GM18505 (cell line): ENCODE results near the gene EGLN2.
"Not testable (repeated sequence)": the region's sequence is repeated elsewhere in the genome, so short reads cannot be mapped to it uniquely, and the experiment has no call there.

ENCODE experiments used
- ATAC-seq: cut with Tn5 transposase; IDR thresholded peaks from one replicate; pipeline ENCODE4 v1.9.1; 2021; ENCODE audit not compliant: unreplicated experiment
- POLR2A ChIP-seq: IDR thresholded peaks from 4 replicates; pipeline ENCODE4 v1.6.1; 2011; ENCODE audit warnings: borderline replicate concordance; ENCODE audit not compliant: insufficient read depth, insufficient read length; ENCODE audit errors: extremely low read depth

The EGLN2 gene

GRCh38 chr19:40831502-40832430 lies 32.8 kb downstream of the EGLN2 start:
- no peak for TF ChIP-seq POLR2A
- no peak for ATAC-seq

GRCh38 chr19:40832431-40832790 lies 33.4 kb downstream of the EGLN2 start:
- not testable (repeated sequence) for ATAC-seq

DNA sequence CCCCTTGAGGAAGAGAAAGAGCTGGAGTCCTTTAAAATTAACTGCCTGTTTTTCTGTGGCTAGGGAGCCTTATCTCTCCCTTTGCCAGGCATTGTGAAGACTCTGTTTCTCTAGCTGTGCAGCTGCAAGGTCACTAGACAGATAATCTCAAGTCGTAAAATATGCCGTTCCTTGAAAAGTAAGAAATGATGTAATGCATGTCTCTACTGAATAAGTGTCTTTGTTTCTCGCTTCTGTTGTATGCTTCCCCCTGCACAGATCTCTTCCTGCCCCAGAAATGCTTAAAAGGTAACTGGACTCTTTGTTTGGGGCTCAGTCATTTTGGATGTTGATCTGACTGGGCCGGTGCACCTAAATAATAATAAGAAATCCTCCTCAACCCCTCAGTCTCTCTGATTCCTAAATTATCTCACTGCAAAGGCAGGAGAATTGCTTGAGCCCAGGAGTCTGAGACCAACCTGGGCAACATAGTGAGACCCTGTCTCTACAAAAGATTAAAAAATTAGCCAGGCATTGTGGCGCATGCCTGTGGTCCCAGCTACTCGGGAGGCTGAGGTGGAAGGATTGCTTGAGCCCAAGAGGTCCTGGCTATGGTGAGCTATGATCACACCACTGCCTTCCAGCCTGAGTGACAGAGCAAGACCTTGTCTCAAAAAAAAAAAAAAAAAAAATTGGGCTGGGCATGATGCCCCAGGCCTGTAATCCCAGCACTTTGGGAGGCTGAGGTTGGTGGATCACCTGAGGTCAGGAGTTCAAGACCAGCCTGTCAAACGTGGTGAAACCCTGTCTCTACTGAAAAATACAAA lies 34.9 kb downstream of the EGLN2 start:
- ATAC-seq, result not testable (repeated sequence)

- no peak for ATAC-seq
These were observed 37.9 kb downstream of the EGLN2 start for GRCh38 chr19:40836754-40837429.

GRCh38 chr19:40838477-40838876 lies 39.5 kb downstream of the EGLN2 start:
- not testable (repeated sequence) for ATAC-seq

More at GRCh38 chr19:40836754-40837429, 37.9 kb downstream of the EGLN2 start:
- TF ChIP-seq POLR2A, result no peak

- ATAC-seq, result not testable (repeated sequence)
These were observed 43.0 kb downstream of the EGLN2 start for GRCh38 chr19:40842012-40842411.

DNA sequence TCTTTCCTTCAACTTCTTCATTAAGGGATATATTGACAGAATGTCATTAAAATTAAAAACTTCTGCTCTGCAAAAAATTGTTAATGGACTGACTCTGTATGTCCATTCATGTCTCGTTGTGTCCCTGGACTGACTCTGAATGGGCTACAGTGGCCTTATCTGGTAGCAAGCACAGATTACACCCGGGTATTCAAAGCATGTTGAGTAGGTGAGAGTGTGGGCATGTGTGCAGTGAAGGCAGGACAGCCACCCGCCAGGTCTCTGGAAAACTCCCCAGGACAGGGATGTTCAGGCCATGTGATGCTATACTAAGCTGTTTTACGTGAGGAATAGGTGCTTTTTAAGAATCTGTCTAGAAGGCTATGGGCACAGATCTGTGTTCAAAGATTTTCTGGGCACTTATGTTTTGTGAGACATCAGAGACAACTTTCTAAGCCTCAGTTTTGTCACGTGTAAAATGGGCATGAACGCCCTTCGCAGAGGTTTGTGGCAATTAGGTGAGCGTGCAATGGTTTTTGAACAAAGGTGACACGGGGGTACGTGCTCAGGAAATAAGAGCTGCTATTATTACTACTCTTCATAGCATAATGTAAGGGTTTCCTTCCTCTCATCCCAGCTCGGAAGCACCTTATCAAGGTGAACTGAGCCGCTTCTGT lies 44.1 kb downstream of the EGLN2 start:
- not testable (repeated sequence) for ATAC-seq

DNA sequence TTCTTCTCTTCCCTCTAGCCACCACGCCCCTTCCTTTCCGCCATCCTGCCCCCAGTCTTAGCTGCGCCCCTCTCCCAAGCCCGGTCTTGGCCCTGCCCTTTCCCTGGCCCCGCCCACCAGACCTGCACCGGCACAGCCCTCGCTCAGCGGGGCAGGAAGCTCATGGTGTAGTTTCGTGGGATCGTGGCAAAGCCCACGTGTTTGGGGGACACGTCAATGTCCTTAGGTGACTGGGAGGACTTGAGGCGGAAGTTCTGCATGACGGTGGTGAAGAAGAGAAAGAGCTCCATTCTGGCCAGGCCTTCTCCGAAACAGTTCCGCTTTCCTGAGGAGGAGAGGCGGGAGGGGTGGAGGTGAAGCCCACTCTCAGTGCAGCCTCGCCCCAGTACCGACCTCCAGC lies 44.7 kb downstream of the EGLN2 start:
- not testable (repeated sequence) for ATAC-seq

DNA sequence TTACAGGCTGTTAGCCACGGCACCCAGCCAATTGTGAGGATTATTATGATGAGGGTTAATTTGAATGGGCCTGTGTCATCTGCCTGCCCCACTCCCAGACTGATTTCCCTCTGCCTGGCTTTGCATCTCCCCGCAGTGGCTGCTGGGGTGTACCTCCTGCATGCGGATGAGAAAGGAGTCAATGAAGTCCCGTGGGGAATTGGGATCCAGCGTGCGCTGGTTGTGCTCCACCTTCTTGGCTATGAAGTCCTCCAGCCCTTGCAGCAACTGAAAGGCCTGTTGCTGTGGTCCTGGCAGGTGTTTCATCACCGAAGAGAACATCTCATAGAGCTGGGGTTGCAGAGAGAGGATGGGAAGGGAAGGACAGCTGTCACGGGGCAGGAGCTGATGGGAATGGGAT lies 47.7 kb downstream of the EGLN2 start:
- not testable (repeated sequence) for ATAC-seq

DNA sequence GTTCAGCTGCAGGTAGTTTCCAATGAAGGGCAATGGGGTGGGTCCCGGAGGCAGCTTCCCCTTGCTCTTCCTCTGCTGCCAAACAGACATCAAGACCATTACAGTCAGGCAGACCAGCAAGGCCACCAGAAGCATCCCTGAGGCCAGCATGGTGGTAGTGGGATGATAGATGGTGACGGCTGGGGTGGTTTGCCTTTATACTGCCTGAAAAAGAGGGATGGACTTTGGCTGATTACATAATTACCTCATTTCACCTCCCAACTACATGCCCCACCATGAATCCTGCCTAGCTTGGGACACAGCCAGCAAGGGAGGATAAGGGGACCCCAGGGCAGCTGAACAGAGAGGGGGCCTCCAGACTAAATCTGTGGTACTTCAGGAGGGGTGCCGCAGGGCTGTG lies 51.3 kb downstream of the EGLN2 start, which contains the start of gene CYP2A6:
TSS of gene CYP2A6 (minus strand) at position 171 of the 400 bp plus-strand sequence. CDS start at position 150, 21 bp downstream.
- not testable (repeated sequence) for ATAC-seq

DNA sequence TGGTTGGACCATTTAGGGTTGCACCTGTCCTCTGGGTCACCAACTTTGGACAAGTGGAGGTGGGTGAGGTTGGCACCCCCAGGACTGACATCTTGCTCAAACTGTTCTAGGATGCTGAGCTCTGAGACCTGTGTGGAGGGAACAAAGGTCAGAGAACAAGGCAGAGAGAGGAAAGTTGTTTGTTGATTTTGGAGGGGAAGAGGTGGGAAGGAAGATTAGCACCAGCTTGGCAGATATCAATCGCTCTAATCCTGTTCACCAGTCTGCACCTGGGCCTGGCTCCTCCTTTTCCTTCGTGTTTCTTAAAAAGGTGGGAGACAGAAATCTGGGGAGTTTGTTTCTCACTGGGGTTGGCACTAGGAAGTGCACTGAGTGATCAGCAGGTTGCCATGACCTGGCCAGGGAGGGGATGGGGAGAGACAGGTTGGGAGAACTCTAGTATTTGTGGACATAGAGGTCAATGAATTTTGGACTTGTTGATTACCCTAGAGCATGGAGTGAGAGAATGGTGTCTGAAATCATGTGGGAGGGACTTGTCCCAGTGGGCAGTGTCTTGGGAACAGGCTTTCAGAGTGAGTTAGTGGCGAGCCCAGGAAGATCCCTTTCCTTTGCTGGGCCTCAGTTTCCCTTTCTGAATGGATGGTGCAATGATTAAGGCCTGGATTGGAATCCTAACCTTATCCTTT lies 53.6 kb downstream of the EGLN2 start:
- ATAC-seq, result not testable (repeated sequence)
